Activated T-cell treated with anti-CD3 and anti-CD28 coated beads, Interleukin-2, amount 50 U/mL, for 48 hours (primary cell): ENCODE data around the gene YAP1.

ENCODE experiments used
- DNase-seq, 2 experiments: peaks; one replicate each; pipeline ENCODE4 v3.0.0-alpha.2; 2020

The YAP1 gene

DNA sequence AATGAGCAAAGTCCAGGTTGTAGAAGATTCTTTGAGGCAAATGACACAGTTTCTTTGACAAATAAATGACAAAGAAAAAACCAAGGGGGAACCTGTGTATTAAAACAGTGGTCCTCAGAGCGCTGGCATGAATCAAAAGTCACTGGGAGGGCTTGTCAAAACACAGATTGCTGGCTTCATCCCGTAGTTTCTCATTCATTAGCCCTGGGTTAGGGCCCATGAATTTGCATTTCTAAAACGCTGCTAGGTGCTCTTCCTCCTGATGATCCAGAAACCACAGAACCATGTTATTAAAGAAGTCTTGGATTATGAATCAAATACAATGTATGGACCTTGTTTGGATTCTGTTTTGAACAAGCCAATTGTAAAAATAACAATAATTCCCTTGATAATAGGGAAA is 92.7 kb downstream of the YAP1 start:
- no peak for DNase-seq

DNA sequence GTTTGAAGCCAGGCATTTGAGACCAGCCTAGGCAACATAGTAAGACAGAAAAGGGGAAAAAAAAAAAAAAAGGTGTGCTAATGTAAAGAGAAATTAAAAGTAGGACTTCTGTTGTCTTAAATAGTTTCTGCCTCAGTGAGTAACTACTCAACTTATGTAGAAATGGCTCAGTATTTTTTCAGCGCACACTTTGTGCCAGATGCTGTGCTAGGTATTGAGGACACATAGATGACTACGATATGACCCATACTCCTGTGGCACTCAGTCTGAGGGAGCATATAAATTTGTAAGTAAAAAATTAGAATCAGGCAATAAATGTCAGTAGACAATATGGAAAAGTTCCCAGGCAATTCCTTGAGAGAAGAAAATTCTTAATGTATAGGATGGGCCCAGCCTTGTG is 93.9 kb downstream of the YAP1 start:
- DNase-seq = no peak

DNA sequence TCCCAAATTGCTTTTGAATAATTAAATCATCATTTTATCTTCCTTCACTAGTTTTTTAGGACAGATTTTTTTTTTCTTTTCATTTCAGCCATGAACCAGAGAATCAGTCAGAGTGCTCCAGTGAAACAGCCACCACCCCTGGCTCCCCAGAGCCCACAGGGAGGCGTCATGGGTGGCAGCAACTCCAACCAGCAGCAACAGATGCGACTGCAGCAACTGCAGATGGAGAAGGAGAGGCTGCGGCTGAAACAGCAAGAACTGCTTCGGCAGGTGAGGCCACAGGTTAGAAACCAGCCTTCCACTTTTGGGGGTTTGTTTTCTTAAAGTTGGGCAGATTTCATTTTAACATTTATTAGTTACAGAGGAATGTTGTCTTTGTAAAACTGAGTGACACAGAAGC is 95.6 kb downstream of the YAP1 start:
- no peak for DNase-seq

DNA sequence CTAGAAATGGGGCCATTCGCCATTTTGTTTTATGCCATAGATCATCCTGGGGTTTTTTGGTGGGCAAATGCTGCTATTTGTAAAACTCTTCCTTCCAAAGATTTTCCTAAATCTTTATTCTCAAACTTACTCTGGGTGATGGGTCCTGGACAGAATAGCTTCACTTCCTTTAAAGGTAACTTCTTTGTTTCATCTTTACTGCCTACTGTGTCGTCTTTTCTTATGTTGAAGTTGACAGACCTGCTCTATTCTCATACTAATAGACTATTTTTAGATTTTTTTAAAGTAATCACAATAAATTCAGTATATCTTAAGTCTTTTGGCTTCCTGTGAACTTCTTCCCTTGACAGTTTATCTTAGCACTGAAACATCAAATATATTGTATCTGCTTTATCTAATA is 98.6 kb downstream of the YAP1 start:
- DNase-seq = no peak

DNA sequence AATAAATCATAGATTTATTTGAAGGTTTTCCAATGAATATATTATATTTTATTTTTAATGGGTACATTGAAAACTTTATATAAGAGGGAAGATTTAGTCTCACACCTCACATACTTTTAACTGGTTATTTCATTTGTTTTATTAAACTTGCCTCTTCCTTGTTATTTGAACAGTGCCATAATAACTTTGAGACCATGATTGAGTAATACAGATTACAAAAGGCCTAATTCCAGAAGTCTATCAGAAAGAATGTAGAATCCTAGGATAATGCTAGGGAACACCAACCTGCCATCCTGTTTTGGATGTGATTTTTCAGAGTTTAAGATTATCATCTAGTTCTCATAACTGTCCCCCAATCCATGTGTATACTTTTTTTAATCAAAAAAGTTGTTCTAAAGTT is 104.4 kb downstream of the YAP1 start:
- no peak for DNase-seq

DNA sequence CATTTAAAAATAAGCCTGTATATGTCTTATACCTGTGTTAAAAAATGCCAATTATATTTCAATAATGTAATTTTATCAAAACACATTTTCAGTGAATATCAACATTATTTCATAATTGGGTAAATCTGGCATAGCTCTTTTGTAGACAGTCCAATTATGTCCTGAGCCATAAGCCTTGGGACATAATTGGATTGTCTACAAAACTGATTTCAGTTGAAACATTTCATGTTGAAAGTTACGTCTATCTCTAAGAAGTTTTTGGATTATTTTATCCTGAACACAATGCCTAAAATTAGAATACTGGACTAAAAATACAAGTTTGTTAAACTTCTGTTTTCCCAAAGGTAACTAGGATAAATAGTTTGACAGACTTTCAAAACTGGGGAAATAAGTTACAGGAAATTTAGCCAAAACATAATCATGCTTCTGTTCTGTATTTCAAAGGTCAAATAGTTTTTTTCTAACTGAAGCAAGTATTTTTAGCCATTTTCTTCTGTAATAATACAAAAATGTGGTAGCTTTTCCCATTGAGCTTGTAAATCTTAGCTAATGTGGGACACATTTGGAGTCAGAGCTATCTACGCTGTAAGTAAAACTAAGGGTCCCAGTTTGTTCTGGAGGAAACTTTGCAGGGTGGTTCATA is 106.3 kb downstream of the YAP1 start:
- no peak for DNase-seq

DNA sequence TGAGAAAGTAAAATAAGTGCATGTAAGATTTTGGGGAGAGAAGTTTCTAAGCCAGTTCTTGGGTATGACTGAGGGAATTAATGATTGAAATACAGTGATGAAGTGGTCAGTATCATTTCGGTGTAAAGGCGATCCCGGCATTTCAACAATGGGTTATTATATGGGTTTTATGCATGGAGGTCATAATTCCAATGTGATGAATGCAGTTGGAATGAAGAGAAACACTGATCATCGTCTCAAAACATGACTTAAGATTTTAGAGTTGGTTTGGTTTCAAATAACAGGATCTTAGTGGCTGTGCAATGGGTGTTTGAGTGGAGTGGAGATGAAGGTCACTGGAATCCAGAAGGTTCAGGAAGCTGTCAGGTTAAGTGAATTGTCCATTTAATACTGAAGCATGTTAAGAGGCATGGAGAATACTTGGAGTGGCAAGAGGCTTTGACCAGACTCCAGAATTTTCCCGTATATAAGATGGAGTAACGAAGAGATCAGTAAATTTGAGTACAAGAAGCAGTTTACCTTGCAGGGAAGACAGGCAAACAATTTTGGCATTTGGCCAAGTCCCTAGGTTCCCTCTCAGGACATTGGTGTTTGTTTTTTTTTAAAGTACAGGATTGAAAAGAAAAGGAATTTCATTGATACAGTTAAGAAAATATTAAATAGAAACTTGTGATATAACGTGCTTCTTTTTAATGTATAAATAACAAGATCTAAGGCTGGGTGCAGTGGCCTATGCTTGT is 110.7 kb downstream of the YAP1 start:
- DNase-seq = no peak

DNA sequence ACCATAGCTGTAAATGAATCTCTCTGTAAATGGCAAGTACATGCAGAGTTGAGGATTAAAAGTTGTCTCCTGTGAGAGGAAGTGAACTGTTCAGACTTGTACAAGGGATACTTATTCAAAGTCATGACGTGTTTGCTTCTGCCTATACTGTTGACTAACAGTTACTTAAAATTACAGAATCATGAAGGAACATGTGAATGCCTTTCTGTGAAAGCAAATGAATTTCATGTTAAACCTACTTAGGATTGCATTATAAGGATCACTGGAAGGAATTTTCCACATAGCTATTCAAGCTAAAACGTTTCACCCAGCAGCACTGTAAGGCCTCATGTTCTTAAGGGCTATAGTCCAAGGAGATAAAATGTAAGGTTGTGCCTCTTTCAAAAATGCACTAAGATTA is 113.6 kb downstream of the YAP1 start:
- DNase-seq = no peak

DNA sequence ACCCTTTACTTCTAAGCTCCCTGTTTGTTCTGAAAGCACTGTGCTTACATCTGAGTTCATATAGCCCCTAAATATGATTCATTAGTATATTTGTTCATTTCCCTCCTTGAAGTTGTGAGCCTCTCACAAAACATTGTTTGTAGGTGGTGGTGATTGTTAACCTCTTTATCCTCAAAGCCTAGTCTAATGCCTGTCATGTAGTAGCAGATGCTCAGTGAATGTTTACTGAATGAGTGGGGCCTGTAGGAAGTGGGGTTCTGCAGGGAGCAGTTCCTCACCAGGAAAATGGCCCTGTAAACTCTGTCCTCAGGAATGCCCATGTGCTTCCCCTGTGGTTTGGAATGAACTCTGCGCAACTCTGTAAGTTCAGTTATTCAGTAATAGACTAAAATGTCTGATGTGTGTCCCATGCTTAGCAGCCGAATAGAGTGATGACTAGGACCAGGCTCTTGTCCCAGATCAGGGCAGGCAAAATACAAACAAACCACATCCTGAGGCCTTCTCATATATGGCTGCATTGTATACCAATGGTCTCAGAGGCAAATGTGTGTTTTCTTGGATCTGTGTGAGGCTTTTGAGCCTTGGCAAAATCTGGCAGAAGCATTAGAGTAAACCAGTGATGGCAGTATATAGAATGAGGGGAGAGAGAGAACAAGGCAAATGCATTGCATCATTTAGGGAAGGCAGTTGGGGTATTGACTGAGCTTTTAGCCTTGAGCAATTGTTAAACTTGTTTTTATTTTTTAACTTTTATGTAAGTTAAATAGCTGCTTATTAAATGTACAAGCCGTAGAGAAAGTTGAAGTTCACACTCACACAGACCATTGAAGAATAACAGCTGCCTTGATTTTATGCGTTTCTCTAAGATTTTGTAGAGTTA is 115.7 kb downstream of the YAP1 start:
- no peak for DNase-seq

DNA sequence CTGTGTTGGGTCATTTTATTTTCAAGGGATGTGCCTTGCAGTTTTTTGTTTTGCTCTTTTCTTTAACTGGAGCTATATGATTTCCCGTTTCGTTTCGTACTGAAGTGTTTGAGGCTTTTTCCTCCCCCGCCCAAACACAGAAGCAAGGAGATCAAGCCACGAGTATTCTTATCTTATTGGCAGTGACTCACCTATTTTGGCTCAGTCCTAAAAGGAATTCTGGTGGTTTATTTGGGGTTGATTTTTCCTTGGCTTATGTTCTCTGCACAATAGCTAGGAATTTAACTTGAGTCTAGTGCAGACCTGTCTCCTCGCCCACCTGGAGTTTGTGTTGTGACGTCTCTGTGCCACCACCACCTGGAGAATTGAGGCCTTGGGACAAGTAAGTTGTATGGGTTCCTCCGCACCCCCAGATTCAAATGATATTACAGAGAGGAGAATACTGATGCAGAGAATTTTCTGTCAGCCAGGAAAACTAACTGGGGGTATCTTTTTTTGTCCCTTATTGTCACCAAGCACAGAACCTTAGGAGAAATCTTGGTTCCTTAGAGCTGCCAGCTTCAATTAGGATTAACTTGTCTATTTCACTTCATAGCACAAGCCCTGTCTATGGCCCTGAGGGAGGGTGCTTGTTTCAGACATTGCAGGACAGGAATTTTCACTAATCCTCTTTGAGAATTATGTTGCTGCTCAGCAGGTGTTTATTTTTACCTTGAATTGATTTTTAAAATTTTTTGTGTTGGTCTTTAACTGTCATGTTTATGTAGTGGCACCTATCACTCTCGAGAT is 116.6 kb downstream of the YAP1 start:
- no peak for DNase-seq

DNA sequence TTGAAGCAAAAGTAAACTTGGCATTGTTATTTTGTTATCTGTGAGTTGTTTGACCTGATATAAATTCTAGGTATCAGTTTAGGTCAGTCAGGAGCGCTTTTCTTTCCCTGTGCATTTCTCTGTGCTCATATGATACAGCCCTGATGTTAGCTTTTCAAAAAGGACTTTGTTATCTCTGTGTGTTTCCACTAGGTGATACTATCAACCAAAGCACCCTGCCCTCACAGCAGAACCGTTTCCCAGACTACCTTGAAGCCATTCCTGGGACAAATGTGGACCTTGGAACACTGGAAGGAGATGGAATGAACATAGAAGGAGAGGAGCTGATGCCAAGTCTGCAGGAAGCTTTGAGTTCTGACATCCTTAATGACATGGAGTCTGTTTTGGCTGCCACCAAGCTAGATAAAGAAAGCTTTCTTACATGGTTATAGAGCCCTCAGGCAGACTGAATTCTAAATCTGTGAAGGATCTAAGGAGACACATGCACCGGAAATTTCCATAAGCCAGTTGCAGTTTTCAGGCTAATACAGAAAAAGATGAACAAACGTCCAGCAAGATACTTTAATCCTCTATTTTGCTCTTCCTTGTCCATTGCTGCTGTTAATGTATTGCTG is 119.4 kb downstream of the YAP1 start:
- DNase-seq = no peak

DNA sequence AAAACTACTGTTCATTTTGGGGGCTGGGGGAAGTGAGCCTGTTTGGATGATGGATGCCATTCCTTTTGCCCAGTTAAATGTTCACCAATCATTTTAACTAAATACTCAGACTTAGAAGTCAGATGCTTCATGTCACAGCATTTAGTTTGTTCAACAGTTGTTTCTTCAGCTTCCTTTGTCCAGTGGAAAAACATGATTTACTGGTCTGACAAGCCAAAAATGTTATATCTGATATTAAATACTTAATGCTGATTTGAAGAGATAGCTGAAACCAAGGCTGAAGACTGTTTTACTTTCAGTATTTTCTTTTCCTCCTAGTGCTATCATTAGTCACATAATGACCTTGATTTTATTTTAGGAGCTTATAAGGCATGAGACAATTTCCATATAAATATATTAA is 119.9 kb downstream of the YAP1 start:
- DNase-seq = no peak

DNA sequence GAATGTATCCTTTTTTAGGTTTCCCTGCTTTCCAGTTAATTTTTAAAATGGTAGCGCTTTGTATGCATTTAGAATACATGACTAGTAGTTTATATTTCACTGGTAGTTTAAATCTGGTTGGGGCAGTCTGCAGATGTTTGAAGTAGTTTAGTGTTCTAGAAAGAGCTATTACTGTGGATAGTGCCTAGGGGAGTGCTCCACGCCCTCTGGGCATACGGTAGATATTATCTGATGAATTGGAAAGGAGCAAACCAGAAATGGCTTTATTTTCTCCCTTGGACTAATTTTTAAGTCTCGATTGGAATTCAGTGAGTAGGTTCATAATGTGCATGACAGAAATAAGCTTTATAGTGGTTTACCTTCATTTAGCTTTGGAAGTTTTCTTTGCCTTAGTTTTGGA is 120.7 kb downstream of the YAP1 start:
- DNase-seq = no peak

DNA sequence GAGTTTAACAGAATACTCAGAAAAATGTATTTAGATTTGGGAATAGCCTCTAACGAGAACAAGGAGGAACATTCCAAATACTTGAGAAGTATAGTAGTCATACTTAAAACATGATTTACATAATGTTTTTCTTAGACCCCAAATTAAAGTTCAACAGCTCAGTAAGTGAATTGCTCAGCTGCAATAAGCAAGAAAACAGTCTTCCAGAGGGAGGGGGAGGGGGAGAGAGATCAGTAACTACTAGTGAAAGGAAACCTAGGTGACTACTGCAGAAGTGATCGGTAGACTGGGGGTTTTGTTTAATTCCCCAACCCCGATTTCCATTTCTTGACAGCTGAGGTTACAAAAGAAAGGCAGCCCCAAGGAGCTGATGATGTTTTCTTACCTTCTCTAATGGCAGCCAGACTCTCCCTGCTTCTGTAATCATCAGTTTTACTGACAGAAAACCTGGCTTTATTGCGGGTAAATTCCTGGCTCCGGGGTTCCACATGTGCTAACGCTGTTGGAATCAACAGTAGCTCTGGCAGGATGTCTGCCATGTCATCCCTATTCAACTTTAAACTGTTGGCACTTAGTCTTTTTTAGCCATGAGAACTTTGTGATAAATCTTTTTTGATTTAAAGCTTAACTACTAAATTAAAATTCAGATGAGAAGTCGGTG is 124.7 kb downstream of the YAP1 start:
- no peak for DNase-seq

DNA sequence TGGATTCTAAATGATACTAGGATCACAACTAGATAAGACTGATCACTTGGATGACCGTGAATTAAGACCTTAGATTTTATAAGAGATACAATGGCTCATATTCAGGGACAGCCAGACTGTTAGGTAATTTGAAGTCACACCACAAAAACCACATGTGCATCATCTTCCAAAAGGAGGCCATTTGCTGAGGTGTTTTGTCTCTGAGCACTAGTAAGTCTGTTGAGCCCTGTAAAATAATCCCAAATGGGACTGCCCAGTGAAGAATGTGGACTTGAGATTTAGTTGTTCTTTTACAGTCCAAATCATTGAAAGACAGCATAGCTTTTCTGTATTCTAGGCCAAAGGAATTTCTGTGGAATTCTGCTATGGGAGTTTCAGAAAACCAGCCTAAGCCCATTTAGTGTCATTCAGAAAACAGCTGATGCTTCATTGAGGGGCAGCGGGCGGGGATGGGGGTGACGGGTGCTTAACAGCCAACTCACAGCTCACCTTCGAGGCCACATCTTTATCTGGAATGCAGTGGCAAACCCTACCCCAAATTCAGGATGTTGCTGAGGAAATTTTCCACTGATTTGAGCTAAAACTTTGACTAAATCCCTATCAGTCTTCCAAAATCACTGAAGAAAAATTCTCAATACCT is 127.0 kb downstream of the YAP1 start:
- no peak for DNase-seq

DNA sequence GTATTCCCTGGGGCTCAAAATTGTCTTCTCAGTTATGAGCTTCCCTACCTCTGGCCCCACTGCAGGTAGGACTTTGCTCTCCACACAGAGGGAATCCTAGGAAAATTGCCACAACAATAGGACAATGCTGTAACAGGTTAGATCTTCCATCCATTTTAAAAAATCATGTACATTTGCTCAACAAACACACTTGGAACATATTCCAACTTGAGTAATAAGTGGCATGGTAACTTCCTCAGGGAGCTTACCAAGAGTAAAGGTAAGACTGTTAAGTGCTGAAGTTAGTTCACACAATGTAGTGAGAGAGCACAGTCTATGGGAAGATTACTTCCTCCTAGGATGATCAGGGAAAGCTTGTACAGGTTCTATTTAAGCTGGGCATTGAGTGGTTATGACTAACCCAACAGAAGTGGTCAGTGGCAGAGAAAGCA is 128.2 kb downstream of the YAP1 start:
- DNase-seq = no peak

DNA sequence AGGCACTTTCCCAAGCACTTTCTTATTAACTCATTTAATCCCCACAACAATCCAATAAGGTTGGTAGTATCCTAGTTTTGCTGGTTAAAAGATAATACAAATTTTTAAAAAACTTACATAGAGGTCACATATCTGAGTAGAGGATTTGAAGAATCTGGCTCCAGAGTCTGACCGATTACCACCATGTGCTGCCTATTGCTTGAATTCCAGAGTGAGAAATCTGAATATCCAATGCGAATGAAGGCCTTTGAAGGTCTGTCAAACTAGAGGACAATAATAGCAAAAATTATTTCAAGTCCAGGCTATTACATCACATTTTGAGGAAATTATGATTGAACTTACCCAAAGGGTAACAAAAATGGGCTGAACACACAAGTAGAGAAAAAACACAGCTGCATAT is 129.2 kb downstream of the YAP1 start:
- no peak for DNase-seq

DNA sequence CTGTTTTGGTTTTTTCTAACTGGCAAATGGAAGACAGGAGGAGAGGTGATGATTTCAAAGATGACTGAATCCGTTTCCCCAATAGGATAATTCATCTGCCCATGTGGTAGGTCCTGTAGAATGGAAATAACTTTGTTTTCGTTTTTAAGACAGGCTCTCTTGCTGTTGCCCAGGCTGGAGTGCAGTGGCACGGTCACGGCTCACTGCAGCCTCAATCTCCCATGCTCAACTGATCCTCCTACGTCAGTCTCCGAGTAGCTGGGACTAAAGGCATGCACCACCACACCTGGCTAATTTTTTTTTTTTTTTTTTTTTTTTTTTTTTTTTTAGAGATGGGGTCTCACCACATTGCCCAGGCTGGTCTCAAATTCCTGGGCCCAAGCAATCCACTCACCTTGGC is 129.7 kb downstream of the YAP1 start:
- no peak for DNase-seq

DNA sequence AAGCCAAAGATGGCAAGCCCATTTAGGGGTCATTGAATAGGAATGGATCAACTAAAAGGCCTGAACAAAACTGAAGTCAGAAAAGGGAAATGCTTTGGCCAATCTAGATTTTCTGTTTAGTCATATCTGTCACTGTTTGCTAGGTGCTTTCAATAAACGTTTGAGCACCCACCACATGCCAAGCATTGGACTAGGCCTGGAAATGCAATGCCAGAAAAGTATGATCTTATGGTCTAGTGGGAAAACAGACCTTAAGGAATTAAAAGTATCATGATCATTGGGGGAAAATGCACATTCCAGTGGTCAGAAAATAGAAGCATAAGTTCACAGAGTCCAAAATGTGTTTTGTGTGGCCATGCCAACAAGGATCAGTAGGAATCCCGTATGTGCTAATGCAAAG is 130.3 kb downstream of the YAP1 start:
- no peak for DNase-seq

DNA sequence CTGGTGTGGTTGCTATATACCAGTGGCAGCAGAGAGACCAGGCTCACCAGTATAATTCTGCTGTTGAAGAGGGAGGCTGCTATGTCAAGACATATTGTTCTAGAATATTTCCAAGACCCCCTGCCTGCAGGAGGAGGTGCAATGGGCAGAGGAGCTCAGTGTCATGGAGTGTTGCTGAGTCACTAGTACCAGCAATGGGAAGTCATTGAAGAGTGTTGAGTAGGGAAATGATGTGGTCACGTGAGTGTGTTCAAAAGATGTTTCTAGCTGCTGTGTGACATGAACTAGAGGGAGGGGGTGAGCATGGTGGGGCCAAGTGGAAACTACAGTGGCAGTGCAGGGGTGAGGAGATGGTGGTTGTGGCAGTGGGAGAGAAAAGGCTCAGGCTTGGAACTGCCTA is 130.8 kb downstream of the YAP1 start:
- DNase-seq = no peak

DNA sequence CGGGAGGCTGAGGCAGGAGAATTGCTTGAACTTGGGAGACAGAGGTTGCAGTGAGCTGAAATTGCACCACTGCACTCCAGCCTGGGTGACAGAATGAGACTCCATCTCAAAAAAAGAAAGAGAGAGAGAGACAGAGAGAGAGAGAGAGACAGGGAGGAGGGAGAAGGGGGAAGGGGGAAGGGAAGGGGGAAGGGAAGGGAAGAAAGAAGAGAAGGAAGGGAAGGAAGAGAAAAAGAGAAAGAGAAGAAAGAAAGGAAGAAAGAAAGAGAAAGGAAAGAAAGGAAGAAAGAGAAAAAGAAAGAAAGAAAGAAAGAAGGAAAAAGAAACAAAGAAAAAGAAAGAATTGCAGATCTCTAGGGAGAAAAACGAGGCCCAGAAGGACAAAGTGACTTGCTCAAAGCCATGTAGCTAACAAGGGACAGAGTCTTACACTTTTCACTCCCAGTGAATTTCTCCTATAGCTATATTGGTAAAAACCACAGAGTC is 133.2 kb downstream of the YAP1 start:
- DNase-seq = no peak
